HepG2 (cell line): ENCODE results near the gene KRT40. TPM values are rescaled to one million over a fixed set of nuclear protein-coding genes. Genes with fewer than 3 reads are reported as not detected.

Source experiments
- CREM ChIP-seq, 2 experiments: sonication (generic) in 1 of 2; formaldehyde crosslinking in 1 of 2; IDR thresholded peaks; 2 replicates each; pipeline versions ENCODE4 v1.4.0 to v1.6.1; 2016 to 2020; ENCODE audit warnings: antibody characterized with exemption in 1 of 2, mild to moderate bottlenecking in 1 of 2, missing genetic modification reagents in 1 of 2
- GZF1 ChIP-seq: sonication (generic); formaldehyde crosslinking; IDR thresholded peaks from 2 replicates; pipeline ENCODE4 v1.5.1; 2020; ENCODE audit warnings: mild to moderate bottlenecking, missing genetic modification reagents
- MAFF ChIP-seq: IDR thresholded peaks from 2 replicates; pipeline ENCODE4 v1.6.1; 2011; ENCODE audit warnings: low read depth, low read length, improper control_type of control experiment
- NR2F6 ChIP-seq, 2 experiments: IDR thresholded peaks; 2 replicates each; pipeline ENCODE4 v1.6.1; 2016; ENCODE audit warnings: antibody characterized with exemption in 1 of 2, mild to moderate bottlenecking in 1 of 2
- PHF21A ChIP-seq: sonication (generic); formaldehyde crosslinking; IDR thresholded peaks from 2 replicates; pipeline ENCODE4 v1.5.0; 2020; ENCODE audit warnings: mild to moderate bottlenecking, missing genetic modification reagents
- POLR2A ChIP-seq, 2 experiments: IDR thresholded peaks; 2 replicates each; pipeline ENCODE4 v1.6.1; 2011; ENCODE audit warnings: low read depth in 2 of 2, low read length in 2 of 2, mild to moderate bottlenecking in 1 of 2, moderate library complexity in 1 of 2; ENCODE audit not compliant: insufficient read depth in 1 of 2
- UBTF ChIP-seq: sonication (generic); formaldehyde crosslinking; IDR thresholded peaks from 2 replicates; pipeline ENCODE4 v1.4.0; 2020; ENCODE audit warnings: mild to moderate bottlenecking, missing genetic modification reagents
- ZEB1 ChIP-seq: IDR thresholded peaks from 2 replicates; pipeline ENCODE4 v1.6.1; 2012; ENCODE audit warnings: mild to moderate bottlenecking, low read depth, inconsistent platforms; ENCODE audit not compliant: insufficient replicate concordance
- ZMAT3 ChIP-seq: sonication (generic); formaldehyde crosslinking; conservative IDR thresholded peaks from 2 replicates; pipeline ENCODE4 v1.7.0; 2021; ENCODE audit warnings: missing genetic modification reagents
- ZNF646 ChIP-seq: sonication (generic); formaldehyde crosslinking; IDR thresholded peaks from 2 replicates; pipeline ENCODE4 v1.9.0; 2021; ENCODE audit warnings: mild to moderate bottlenecking, missing genetic modification reagents
- ZNF687 ChIP-seq: sonication (generic); formaldehyde crosslinking; IDR thresholded peaks from 2 replicates; pipeline ENCODE4 v1.5.1; 2020; ENCODE audit warnings: mild to moderate bottlenecking, missing genetic modification reagents, moderate library complexity
- ZNF772 ChIP-seq: sonication (generic); formaldehyde crosslinking; IDR thresholded peaks from 2 replicates; pipeline ENCODE4 v1.5.0; 2020; ENCODE audit warnings: mild to moderate bottlenecking, missing genetic modification reagents
- polyA plus RNA-seq, 8 experiments: library from polyadenylated mRNA; depleted of rRNA in 3 of 8; stranded (reverse) in 7 of 8; unstranded in 1 of 8; fragments of >200 nt; fragmentation: Illumina TruSeq in 4 of 8; extraction: Trizol in 4 of 8; gene quantifications; 2 replicates each; pipeline versions ENCODE4 v1.2.1 to v1.2.3, GENCODE V29; 2011 to 2016; ENCODE audit warnings: low read depth in 4 of 8, missing spikeins in 1 of 8, mixed read lengths in 1 of 8; ENCODE audit not compliant: insufficient read depth in 1 of 8
- total RNA-seq, 5 experiments: library from RNA; depleted of rRNA; stranded (reverse); fragments of >200 nt; fragmentation: Illumina TruSeq; extraction: Trizol; gene quantifications; 2 replicates each; pipeline ENCODE4 v1.2.3, GENCODE V29; 2016; ENCODE audit warnings: low read depth in 1 of 5
- TF ChIP-seq, protein P1 (sequence below): sonication (generic); formaldehyde crosslinking; IDR thresholded peaks from 2 replicates; pipeline ENCODE4 v1.4.0; 2020; ENCODE audit warnings: mild to moderate bottlenecking, low read depth, missing genetic modification reagents

The KRT40 gene
- total and polyA plus RNA-seq, 2 of the 13 experiments (the other 11 are each of a cell fraction or from before 2014, with no cell fraction given), result not detected

DNA sequence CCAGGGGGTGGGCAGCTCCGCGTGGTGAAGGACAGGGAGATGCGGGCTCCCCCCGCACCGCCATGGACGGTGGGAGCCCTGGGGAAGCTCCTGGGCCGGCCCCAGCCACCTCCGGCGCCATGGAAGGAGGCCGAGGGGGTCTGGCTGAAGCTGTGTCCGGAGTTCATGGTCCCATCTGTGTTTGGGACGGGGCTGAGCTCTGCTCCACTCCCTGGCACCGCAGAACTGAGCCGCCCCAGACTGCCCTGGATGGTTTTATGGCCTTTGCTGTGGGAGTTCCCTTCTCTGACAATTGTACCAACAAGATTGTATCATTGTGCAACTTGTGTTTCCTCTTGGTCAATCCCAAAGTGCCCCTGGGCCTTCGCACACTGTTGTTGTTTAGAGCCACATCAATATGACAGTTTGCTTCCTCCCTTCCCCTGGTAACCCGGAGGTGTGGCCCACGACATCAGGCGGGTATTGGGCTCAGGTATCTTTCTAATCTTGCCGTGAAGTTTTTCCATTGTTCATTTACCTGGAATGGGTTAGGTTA lies 47.6 kb downstream of the KRT40 start (continued):
- TF ChIP-seq ZNF687 (CRISPR knock-in tag) (peak; percentile 62), POLR2A (IDR thresholded peaks at IDR 0.05; ENCODE audit: insufficient read depth in 1 of 2, low read depth in 2 of 2, low read length in 2 of 2) (peak; percentile 33 to 75; a peak in 2 of 4 replicates), ZNF646 (CRISPR knock-in tag) (peak; percentile 85), NR2F6 (IDR thresholded peaks at IDR 0.05) (no peak), NR2F6 (CRISPR knock-in tag; IDR thresholded peaks at IDR 0.05) (no peak), UBTF (CRISPR knock-in tag) (0 out of 2 replicates have a peak, but pooled peaks have one; percentile 44), ZEB1 (peak; percentile 67), PHF21A (CRISPR knock-in tag) (0 out of 2 replicates have a peak, but pooled peaks have one; percentile 33), CREM (IDR thresholded peaks at IDR 0.05) (no peak), CREM (CRISPR knock-in tag; IDR thresholded peaks at IDR 0.05) (no peak), ZMAT3 (CRISPR knock-in tag) (no peak), ZNF772 (0 out of 2 replicates have a peak, but pooled peaks have one; percentile 42), GZF1 (CRISPR knock-in tag) (no peak), MAFF (no peak)
- TF ChIP-seq, protein P1, sequence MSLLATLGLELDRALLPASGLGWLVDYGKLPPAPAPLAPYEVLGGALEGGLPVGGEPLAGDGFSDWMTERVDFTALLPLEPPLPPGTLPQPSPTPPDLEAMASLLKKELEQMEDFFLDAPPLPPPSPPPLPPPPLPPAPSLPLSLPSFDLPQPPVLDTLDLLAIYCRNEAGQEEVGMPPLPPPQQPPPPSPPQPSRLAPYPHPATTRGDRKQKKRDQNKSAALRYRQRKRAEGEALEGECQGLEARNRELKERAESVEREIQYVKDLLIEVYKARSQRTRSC (CRISPR knock-in tag), result no peak
